HEK293T (cell line): ENCODE measurements around the gene MSMP.

ENCODE experiments used
- CTBP1 ChIP-seq: fragments of 450-650 bp; IDR thresholded peaks from 2 replicates; pipeline ENCODE4 v1.6.1; 2016; ENCODE audit warnings: borderline replicate concordance
- ELF4 ChIP-seq: fragments of 450-650 bp; IDR thresholded peaks from 2 replicates; pipeline ENCODE4 v1.6.1; 2017; ENCODE audit warnings: antibody characterized with exemption
- FOXM1 ChIP-seq: fragments of 450-650 bp; IDR thresholded peaks from 2 replicates; pipeline ENCODE4 v1.6.1; 2017; ENCODE audit warnings: mild to moderate bottlenecking, borderline replicate concordance
- LEF1 ChIP-seq: fragments of 450-650 bp; IDR thresholded peaks from 2 replicates; pipeline ENCODE4 v1.6.1; 2017; ENCODE audit warnings: mild to moderate bottlenecking, borderline replicate concordance
- SP1 ChIP-seq: fragments of 450-650 bp; IDR thresholded peaks from 2 replicates; pipeline ENCODE4 v1.6.1; 2017
- SUZ12 ChIP-seq: fragments of 450-650 bp; IDR thresholded peaks from 2 replicates; pipeline ENCODE4 v1.6.1; 2016; ENCODE audit warnings: mild to moderate bottlenecking

DNA sequence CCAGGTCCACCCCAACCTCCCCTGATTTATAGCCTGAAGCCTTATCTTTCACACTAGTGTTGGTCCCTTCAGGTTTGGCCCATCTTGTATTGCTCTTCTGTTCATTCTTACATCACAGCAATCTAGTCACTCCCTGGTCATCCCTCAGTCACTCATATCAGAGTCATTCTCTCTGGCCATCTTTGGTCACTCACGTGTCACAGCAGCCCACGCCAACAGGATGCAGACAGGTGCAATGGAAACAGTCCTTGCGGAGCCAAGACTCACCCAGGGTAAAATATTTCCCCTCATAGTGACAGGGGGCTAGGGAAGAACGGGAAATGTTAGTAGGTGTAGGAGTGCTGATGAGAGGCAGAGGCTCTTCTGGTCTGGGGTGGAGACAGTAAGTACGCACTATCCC is 610 bp downstream of the MSMP start:
- TF ChIP-seq LEF1 (no peak), SP1 (no peak), SUZ12 (no peak), ELF4 (no peak), CTBP1 (no peak), FOXM1 (no peak)
